ENCODE data around the gene TBC1D5.

DNA sequence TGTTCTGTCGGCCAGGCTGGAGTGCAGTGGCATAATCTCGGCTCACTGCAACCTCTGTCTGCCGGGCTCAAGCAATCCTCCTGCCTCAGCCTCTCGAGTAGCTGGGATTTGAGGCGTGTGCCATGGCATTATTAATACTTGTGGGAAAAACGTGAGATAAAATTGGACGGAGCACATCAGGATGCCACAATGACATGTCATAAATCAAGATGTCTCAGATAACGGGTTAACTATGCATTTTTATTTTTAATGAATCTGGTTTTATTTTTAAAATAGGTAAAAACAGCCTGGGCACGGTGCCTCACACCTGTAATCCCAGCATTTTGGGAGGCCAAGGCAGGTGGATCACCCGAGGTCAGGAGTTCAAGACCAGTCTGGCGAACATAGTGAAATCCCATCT, 212.8 kb downstream of the TBC1D5 start:
- no peak for TF ChIP-seq RFX5 (IDR thresholded peaks at IDR 0.05; ENCODE audit: low read depth, low read length)
- TF ChIP-seq, protein P1, sequence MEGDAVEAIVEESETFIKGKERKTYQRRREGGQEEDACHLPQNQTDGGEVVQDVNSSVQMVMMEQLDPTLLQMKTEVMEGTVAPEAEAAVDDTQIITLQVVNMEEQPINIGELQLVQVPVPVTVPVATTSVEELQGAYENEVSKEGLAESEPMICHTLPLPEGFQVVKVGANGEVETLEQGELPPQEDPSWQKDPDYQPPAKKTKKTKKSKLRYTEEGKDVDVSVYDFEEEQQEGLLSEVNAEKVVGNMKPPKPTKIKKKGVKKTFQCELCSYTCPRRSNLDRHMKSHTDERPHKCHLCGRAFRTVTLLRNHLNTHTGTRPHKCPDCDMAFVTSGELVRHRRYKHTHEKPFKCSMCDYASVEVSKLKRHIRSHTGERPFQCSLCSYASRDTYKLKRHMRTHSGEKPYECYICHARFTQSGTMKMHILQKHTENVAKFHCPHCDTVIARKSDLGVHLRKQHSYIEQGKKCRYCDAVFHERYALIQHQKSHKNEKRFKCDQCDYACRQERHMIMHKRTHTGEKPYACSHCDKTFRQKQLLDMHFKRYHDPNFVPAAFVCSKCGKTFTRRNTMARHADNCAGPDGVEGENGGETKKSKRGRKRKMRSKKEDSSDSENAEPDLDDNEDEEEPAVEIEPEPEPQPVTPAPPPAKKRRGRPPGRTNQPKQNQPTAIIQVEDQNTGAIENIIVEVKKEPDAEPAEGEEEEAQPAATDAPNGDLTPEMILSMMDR (conservative IDR thresholded peaks at IDR 0.05; ENCODE audit: low read depth, low read length) = no peak
- TF ChIP-seq CHD1 (IDR thresholded peaks at IDR 0.05; ENCODE audit: low read depth, low read length) = no peak
- TF ChIP-seq POLR2A (IDR thresholded peaks at IDR 0.05; ENCODE audit: low read depth, low read length) = no peak
- TF ChIP-seq, protein P2, sequence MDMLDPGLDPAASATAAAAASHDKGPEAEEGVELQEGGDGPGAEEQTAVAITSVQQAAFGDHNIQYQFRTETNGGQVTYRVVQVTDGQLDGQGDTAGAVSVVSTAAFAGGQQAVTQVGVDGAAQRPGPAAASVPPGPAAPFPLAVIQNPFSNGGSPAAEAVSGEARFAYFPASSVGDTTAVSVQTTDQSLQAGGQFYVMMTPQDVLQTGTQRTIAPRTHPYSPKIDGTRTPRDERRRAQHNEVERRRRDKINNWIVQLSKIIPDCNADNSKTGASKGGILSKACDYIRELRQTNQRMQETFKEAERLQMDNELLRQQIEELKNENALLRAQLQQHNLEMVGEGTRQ (IDR thresholded peaks at IDR 0.05; ENCODE audit: low read depth, low read length) = no peak
- no peak for TF ChIP-seq FOS (IDR thresholded peaks at IDR 0.05; ENCODE audit: low read depth, low read length)
- no peak for TF ChIP-seq RAD21 (IDR thresholded peaks at IDR 0.05; ENCODE audit: low read length)
- no peak for TF ChIP-seq SMC3 (IDR thresholded peaks at IDR 0.05; ENCODE audit: low read depth, low read length)

Data from IMR-90 (cell line).